GM06990 (cell line): ENCODE results near the gene DNAH17.

Experiments used
- DNase-seq: peaks from one replicate; pipeline ENCODE4 v3.0.0-alpha.2; 2011; ENCODE audit not compliant: insufficient read length; ENCODE audit errors: extremely low read depth
- H3K27me3 ChIP-seq: replicated peaks from 2 replicates; pipeline ENCODE4 v1.6.0; 2011; ENCODE audit warnings: low read length; ENCODE audit not compliant: control insufficient read depth, insufficient read depth
- H3K36me3 ChIP-seq: 2 replicates; pipeline ENCODE4 v1.5.1; 2011; ENCODE audit warnings: low read length; ENCODE audit not compliant: control insufficient read depth, insufficient read depth
- H3K4me3 ChIP-seq: replicated peaks from 2 replicates; pipeline ENCODE4 v1.5.1; 2011; ENCODE audit warnings: low read depth, mild to moderate bottlenecking, control low read depth, low read length
- TF ChIP-seq, protein P1 (sequence below): IDR thresholded peaks from 2 replicates; pipeline ENCODE4 v1.5.1; 2011; ENCODE audit warnings: low read length, control low read depth, mild to moderate bottlenecking, inconsistent platforms; ENCODE audit not compliant: insufficient read depth, poor library complexity, severe bottlenecking

DNAH17 gene

DNA sequence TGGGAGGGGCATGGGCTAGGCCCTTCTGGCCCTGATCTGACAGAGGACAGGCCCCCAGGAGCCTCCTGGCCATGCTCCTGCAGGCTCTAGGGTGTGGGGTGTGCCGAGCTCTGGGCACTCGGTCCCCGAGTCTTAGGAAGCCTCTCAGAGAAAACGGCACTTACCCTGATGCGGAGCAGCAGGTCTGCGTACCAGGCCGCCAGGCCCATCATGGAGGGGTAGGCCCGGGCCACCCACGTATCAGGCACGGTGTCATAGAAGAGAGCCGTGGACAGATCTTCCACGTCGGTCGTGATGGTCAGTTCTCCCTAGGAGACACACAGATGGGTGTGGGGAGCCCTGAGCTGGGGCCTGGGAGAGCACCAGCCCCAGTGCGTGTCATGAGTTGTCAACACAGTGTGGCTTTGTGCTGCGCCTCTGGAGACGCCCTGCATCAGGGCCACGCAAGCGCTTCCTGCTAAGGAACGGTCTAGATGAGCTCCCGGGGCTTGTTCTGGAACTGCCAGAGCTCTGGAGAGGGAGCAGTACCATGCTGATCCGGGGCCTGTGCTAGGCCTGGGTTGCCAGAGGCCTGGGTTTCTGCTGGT, 150.8 kb downstream of the DNAH17 start:
- Histone ChIP-seq H3K36me3 (peaks cover 32% of the 10 kb centered on the region), H3K4me3 (no peak overlapping the region), H3K27me3 (no peaks in the 10 kb centered on the region)
- no peak for DNase-seq
- TF ChIP-seq, protein P1, sequence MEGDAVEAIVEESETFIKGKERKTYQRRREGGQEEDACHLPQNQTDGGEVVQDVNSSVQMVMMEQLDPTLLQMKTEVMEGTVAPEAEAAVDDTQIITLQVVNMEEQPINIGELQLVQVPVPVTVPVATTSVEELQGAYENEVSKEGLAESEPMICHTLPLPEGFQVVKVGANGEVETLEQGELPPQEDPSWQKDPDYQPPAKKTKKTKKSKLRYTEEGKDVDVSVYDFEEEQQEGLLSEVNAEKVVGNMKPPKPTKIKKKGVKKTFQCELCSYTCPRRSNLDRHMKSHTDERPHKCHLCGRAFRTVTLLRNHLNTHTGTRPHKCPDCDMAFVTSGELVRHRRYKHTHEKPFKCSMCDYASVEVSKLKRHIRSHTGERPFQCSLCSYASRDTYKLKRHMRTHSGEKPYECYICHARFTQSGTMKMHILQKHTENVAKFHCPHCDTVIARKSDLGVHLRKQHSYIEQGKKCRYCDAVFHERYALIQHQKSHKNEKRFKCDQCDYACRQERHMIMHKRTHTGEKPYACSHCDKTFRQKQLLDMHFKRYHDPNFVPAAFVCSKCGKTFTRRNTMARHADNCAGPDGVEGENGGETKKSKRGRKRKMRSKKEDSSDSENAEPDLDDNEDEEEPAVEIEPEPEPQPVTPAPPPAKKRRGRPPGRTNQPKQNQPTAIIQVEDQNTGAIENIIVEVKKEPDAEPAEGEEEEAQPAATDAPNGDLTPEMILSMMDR = no peak

DNA sequence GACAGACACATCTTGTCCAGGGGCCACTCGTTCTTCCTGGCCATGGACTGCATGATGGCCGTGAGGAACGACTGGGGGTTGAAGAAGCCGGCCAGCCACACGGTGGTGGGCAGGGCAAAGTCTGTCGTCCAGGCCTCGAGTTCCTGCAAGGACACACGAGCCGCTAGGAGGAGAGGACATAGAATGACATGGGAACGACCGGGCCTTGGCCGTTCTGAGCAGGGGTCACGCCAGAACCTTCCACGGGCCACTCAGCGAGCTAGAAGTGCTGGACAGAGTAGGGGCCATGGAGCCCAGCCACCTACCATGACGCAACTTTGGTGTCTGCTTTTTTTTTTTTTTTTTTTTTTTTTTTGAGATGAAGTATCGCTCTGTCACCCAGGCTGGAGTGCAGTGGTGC, 151.8 kb downstream of the DNAH17 start:
- Histone ChIP-seq H3K4me3 (no peak overlapping the region), H3K36me3 (peaks cover 34% of the 10 kb centered on the region), H3K27me3 (no peaks in the 10 kb centered on the region)
- TF ChIP-seq, protein P1 = no peak
- DNase-seq = no peak

DNA sequence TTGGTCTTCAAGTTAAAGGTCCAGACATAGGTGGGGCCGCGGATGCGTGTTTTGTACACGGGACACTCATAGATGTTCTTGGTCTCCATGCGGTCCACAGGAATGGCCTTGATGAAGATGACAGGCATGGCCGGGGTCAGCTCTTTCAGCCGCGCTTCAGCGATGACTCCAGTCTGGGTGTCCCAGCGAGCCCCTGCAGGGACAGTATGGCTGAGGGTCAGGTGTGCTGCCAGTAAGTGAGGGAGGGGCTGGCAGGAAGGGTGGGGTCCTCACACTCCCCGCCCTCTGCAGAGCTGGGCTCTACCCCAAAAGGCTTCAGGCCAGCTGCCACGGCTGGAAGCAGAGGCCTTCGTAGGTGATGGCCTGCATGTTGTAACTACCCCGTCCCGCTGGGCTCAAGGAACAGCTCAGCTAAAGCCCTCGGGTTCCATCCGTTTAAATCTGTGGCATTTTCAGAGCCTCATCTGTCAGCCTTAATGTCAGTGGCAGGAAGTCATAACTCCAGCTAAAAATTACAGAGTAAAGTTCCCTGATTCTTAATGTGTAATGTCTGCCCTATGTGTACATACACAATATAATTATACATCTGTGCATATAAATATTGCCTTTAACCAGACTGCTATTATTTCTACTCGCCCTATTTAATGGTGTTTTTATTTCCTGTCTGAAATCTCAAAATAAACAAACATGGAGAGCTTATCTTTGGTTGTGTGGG, 153.1 kb downstream of the DNAH17 start:
- peaks cover 37% of the 10 kb centered on the region for H3K36me3 ChIP-seq

DNA sequence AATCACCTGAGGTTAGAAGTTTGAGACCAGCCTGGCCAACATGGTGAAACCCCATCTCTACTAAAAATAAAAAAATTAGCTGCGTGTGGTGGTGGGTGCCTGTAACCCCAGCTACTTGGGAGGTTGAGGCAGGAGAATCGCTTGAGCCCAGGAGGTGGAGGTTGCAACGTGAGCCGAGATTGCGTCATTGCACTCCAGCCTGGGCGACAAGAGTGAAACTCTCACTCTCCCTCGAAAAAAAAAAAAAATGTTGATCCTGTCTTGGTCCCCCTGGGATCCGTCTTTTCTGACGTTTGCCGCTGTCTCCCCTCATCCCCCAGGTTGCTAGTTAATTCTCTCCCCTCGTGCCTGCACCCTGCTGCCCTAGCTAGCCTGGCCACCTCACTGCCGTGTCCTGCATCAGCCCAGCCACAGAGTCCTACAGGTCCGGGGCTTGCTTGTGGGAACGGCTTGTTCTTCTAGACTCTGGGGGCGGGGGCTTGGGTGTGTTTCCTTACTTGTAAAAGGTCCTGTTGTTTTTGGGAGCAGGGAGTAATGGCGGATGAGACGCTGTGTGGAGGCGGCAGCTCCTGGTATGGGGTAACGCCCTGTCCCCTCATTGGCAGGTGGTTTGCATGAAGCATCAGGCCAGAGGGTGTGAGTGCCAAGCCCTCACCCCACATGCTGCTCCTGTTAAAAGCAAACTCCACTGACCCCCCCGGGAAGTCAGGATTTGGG, 154.2 kb downstream of the DNAH17 start:
- no peak overlapping the region for H3K4me3 ChIP-seq
- TF ChIP-seq, protein P1 = no peak
- DNase-seq = no peak
- no peaks in the 10 kb centered on the region for H3K27me3 ChIP-seq
- peaks cover 37% of the 10 kb centered on the region for H3K36me3 ChIP-seq

More for the DNA sequence above, 153.1 kb downstream of the DNAH17 start:
- H3K4me3 ChIP-seq = no peak overlapping the region
- H3K27me3 ChIP-seq = no peaks in the 10 kb centered on the region
- DNase-seq = no peak
- TF ChIP-seq, protein P1 = no peak

DNA sequence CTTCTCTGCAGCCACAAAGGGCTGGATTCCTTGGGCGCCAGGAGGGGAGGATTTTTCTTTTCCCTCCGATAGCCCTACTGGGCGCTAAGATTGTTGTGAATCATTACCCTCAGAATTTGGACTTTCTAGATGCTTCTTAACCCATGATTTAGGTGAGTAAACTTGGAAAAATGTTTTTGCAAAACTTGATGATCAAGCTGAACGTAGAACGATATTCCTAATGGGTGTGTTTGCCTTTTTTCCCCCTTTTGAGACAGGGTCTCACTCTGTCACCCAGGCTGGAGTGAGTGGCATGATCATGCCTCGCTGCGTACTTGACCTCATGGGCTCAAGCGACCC, 155.0 kb downstream of the DNAH17 start:
- TF ChIP-seq, protein P1 = no peak
- Histone ChIP-seq H3K4me3 (no peak overlapping the region), H3K27me3 (no peaks in the 10 kb centered on the region), H3K36me3 (peaks cover 41% of the 10 kb centered on the region)
- no peak for DNase-seq
